GM12878 (cell line): Measurements from ENCODE around the gene TMEM232. TPM values are rescaled to one million over a fixed set of nuclear protein-coding genes. Genes with fewer than 3 reads are reported as not detected.

Experiments used
- ATAC-seq: fragments of 200-7000 bp; cut with Tn5 transposase; 3 replicates; pipeline ENCODE4 v1.9.1; 2020; ENCODE audit warnings: mild to moderate bottlenecking, moderate library complexity
- BruUV-seq: library from RNA; stranded (reverse); fragments of 400-500 nt; replicated peaks from 2 replicates; lab custom pipeline; 2021; lab: Mats Ljungman, UMichigan
- CTCF ChIA-PET: fragments of 300-600 bp; sonication (Branson Sonifier 250); formaldehyde crosslinking; extraction: SDS; loops from one replicate; lab custom pipeline; 2021; ENCODE audit warnings: inconsistent platforms; lab: Yijun Ruan, JAX
- POLR2A ChIA-PET: fragments of 350-600 bp; formaldehyde crosslinking; extraction: SDS; loops from one replicate; lab custom pipeline; 2021; ENCODE audit warnings: inconsistent platforms; lab: Charles Lee
- RAD21 ChIA-PET: fragments of 300-600 bp; sonication (Branson Sonifier 250); formaldehyde crosslinking; loops from one replicate; lab custom pipeline; 2023; ENCODE audit warnings: antibody characterized with exemption; ENCODE audit not compliant: unreplicated experiment; lab: Charles Lee
- SMC1A ChIA-PET: fragments of 300-600 bp; sonication (Branson Sonifier 250); formaldehyde crosslinking; loops from one replicate; lab custom pipeline; 2023; ENCODE audit not compliant: unreplicated experiment, uncharacterized antibody; lab: Charles Lee
- DNase-seq: peaks from one replicate; pipeline ENCODE4 v3.0.0-alpha.2; 2011; ENCODE audit warnings: low read depth, low spot score
- FAIRE-seq: peaks from 3 replicates; lab custom pipeline; 2011; peaks lifted over from hg19 to GRCh38; lab: Jason Lieb, UNC
- H2AFZ ChIP-seq: 2 replicates; pipeline ENCODE4 v1.6.0; 2011; ENCODE audit warnings: low read depth, low read length, control low read depth; ENCODE audit not compliant: control insufficient read depth
- H3K27ac ChIP-seq: 2 replicates; pipeline ENCODE4 v1.5.1; 2011; ENCODE audit warnings: control low read depth; ENCODE audit not compliant: control insufficient read depth, insufficient read depth
- H3K27me3 ChIP-seq, 2 experiments: replicated peaks in 1 of 2; 2 replicates each; pipeline versions ENCODE4 v1.6.0 to v1.6.1; 2011; ENCODE audit warnings: low read length in 1 of 2; ENCODE audit not compliant: control insufficient read depth in 2 of 2, insufficient read depth in 2 of 2
- H3K36me3 ChIP-seq, 2 experiments: 2 replicates each; pipeline ENCODE4 v1.5.1; 2011; ENCODE audit warnings: low read length in 1 of 2; ENCODE audit not compliant: control insufficient read depth in 2 of 2, insufficient read depth in 2 of 2
- H3K4me1 ChIP-seq: 2 replicates; pipeline ENCODE4 v1.6.1; 2011; ENCODE audit warnings: mild to moderate bottlenecking, low read length, moderate library complexity, mixed read lengths; ENCODE audit not compliant: control insufficient read depth, insufficient read depth
- H3K4me2 ChIP-seq: 2 replicates; pipeline ENCODE4 v1.6.0; 2011; ENCODE audit warnings: control low read depth; ENCODE audit not compliant: control insufficient read depth, insufficient read depth
- H3K4me3 ChIP-seq: fragments of 200-600 bp; sonication (generic); 2 replicates; pipeline ENCODE4 v1.5.1; 2016
- H3K79me2 ChIP-seq: 2 replicates; pipeline ENCODE4 v1.6.0; 2011; ENCODE audit warnings: low read length; ENCODE audit not compliant: control insufficient read depth, insufficient read depth
- H3K9ac ChIP-seq: 2 replicates; pipeline ENCODE4 v1.8.0; 2011; ENCODE audit warnings: low read length, control low read depth, mixed read lengths; ENCODE audit not compliant: control insufficient read depth, insufficient read depth
- H3K9me3 ChIP-seq: replicated peaks from 3 replicates; pipeline ENCODE4 v1.5.1; 2011; ENCODE audit warnings: mild to moderate bottlenecking, low read length; ENCODE audit not compliant: control insufficient read depth, insufficient read depth
- H4K20me1 ChIP-seq: 2 replicates; pipeline ENCODE4 v1.6.0; 2011; ENCODE audit not compliant: control insufficient read depth, insufficient read depth
- BCL11A ChIP-seq: IDR thresholded peaks from 2 replicates; pipeline ENCODE4 v1.6.1; 2011; ENCODE audit warnings: low read depth, low read length
- CREB1 ChIP-seq: IDR thresholded peaks from 2 replicates; pipeline ENCODE4 v1.6.1; 2012; ENCODE audit warnings: low read depth, mild to moderate bottlenecking, inconsistent platforms
- ELK1 ChIP-seq: IDR thresholded peaks from 2 replicates; pipeline ENCODE4 v1.6.1; 2012; ENCODE audit warnings: low read depth, low read length, improper control_type of control experiment
- IRF4 ChIP-seq: IDR thresholded peaks from 2 replicates; pipeline ENCODE4 v1.6.1; 2011; ENCODE audit warnings: low read depth, low read length
- MEF2B ChIP-seq: fragments of 450-650 bp; IDR thresholded peaks from 2 replicates; pipeline ENCODE4 v1.6.1; 2018; ENCODE audit warnings: mild to moderate bottlenecking, moderate library complexity; ENCODE audit not compliant: partially characterized antibody, poor library complexity, severe bottlenecking
- PBX3 ChIP-seq: IDR thresholded peaks from 2 replicates; pipeline ENCODE4 v1.6.1; 2011; ENCODE audit warnings: mild to moderate bottlenecking, low read depth, low read length, moderate library complexity; ENCODE audit not compliant: insufficient replicate concordance
- SKIL ChIP-seq: fragments of 450-650 bp; IDR thresholded peaks from 2 replicates; pipeline ENCODE4 v1.6.1; 2017; ENCODE audit warnings: mild to moderate bottlenecking, low read depth, inconsistent platforms; ENCODE audit not compliant: poor library complexity, severe bottlenecking
- TCF7 ChIP-seq: IDR thresholded peaks from 2 replicates; pipeline ENCODE4 v1.6.1; 2014; ENCODE audit warnings: antibody characterized with exemption, borderline replicate concordance
- ZBED1 ChIP-seq: IDR thresholded peaks from 2 replicates; pipeline ENCODE4 v1.6.1; 2016; ENCODE audit warnings: borderline replicate concordance
- WGBS: methylation state at CpG from one replicate; pipeline ENCODE4 v1.1.6; 2016; ENCODE audit warnings: low lambda C conversion rate; ENCODE audit not compliant: insufficient replicate concordance, insufficient coverage; ENCODE audit errors: missing lambda C conversion rate; 5-methylcytosine and 5-hydroxymethylcytosine counted together
- in situ Hi-C: fragments of 300-500 bp; cut with MboI; formaldehyde crosslinking; loops from 9 replicates; pipeline ENCODE4 v1.14.3; 2018; ENCODE audit warnings: mixed read lengths
- intact Hi-C: fragments of 100-400 bp; cut with micrococcal nuclease; formaldehyde crosslinking; loops from one replicate; pipeline ENCODE4 v1.14.2; 2022; ENCODE audit not compliant: unreplicated experiment
- polyA plus RNA-seq, 11 experiments: library from polyadenylated mRNA; depleted of rRNA in 4 of 11; unstranded in 6 of 11; stranded (reverse) in 5 of 11; fragments of >200 nt; fragmentation: Nextera tagmentation in 4 of 11; fragmentation: Illumina TruSeq in 1 of 11; extraction: Ambion mirVana in 4 of 11; extraction: Trizol in 1 of 11; gene quantifications; 1 replicate in 1 of 11; 2 replicates in 10 of 11; pipeline versions ENCODE4 v1.2.1 to v1.2.3, GENCODE V29; 2011 to 2016; ENCODE audit warnings: inconsistent platforms in 2 of 11, missing spikeins in 2 of 11, low read depth in 1 of 11
- total RNA-seq, 4 experiments: library from RNA; depleted of rRNA in 3 of 4; stranded (reverse); fragments of >200 nt in 3 of 4; fragmentation: Illumina TruSeq in 1 of 4; extraction: Trizol in 1 of 4; gene quantifications; 2 replicates each; pipeline versions ENCODE4 v1.2.1 to v1.2.3, GENCODE V29; 2013 to 2021
- TF ChIP-seq, protein P1 (sequence below): fragments of 450-650 bp; IDR thresholded peaks from 2 replicates; pipeline ENCODE4 v1.6.1; 2018; ENCODE audit warnings: borderline replicate concordance, mild to moderate bottlenecking; ENCODE audit not compliant: partially characterized antibody
- TF ChIP-seq, protein P2 (sequence below): fragments of 450-650 bp; IDR thresholded peaks from 2 replicates; pipeline ENCODE4 v1.6.1; 2014; ENCODE audit warnings: mild to moderate bottlenecking
- TF ChIP-seq, protein P3 (sequence below): fragments of 450-650 bp; conservative IDR thresholded peaks from 2 replicates; pipeline ENCODE4 v1.6.1; 2017; ENCODE audit warnings: mild to moderate bottlenecking, moderate library complexity

TMEM232 gene
- total and polyA plus RNA-seq, 10 of the 15 experiments (the other 5 are each of a cell fraction or from before 2014, with no cell fraction given): 0.29 to 1.3 (median 0.91) TPM

- no peak for TF ChIP-seq TCF7
Observed at GRCh38 chr5:110492446-110492845, 234.0 kb downstream of the TMEM232 start (continued).

DNA sequence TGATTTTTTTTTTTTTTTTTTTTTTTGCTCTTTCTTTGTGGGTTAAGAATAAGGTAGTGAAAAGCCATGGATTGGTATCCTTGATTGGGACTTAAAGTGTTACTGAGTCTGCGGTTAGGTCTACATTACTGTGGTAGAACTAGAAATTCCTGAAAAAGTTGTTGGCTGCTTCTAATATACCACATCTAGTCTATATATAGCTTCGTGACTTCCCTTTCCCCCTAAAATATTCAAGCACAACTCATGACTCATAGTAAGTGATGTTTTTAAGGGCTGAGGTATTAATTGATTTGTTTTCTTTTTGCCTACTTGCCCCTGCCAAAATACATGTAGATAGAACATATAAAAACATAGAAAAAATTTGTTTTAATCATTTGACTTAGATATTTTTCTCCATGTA, 247.6 kb downstream of the TMEM232 start:
- intact Hi-C loops (no loop called here), in situ Hi-C loops (no loop called here)
- ChIA-PET CTCF (no interaction called here), SMC1A (no interaction called here), RAD21 (no interaction called here), POLR2A (no interaction called here)
- no peaks in the 10 kb centered on the region for H4K20me1 ChIP-seq
- no peak overlapping the region for H3K27ac ChIP-seq
- 0% methylated on average over 2 of the region's 2 CpGs for WGBS
- no peak overlapping the region for H2AFZ ChIP-seq
- H3K4me3 ChIP-seq: no peak overlapping the region
- H3K4me1 ChIP-seq: no peaks in the 10 kb centered on the region
- ATAC-seq: no peak
- no peaks in the 10 kb centered on the region for H3K9me3 ChIP-seq
- no TSS peak for BruUV-seq
- no peaks in the 10 kb centered on the region for H3K79me2 ChIP-seq
- no peaks in the 10 kb centered on the region for H3K36me3 ChIP-seq
- no peak overlapping the region for H3K4me2 ChIP-seq
- no peak overlapping the region for H3K9ac ChIP-seq
- no peaks in the 10 kb centered on the region for H3K27me3 ChIP-seq
- FAIRE-seq: peak; percentile 7
- DNase-seq: no peak
- TF ChIP-seq BCL11A (no peak), MEF2B (no peak), TCF7 (no peak), CREB1 (no peak), SKIL (no peak), PBX3 (no peak), ZBED1 (no peak), IRF4 (no peak), ELK1 (no peak)
- TF ChIP-seq, protein P1, sequence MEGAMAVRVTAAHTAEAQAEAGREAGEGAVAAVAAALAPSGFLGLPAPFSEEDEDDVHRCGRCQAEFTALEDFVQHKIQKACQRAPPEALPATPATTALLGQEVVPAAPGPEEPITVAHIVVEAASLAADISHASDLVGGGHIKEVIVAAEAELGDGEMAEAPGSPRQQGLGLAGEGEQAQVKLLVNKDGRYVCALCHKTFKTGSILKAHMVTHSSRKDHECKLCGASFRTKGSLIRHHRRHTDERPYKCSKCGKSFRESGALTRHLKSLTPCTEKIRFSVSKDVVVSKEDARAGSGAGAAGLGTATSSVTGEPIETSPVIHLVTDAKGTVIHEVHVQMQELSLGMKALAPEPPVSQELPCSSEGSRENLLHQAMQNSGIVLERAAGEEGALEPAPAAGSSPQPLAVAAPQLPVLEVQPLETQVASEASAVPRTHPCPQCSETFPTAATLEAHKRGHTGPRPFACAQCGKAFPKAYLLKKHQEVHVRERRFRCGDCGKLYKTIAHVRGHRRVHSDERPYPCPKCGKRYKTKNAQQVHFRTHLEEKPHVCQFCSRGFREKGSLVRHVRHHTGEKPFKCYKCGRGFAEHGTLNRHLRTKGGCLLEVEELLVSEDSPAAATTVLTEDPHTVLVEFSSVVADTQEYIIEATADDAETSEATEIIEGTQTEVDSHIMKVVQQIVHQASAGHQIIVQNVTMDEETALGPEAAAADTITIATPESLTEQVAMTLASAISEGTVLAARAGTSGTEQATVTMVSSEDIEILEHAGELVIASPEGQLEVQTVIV: no peak
- TF ChIP-seq, protein P2, sequence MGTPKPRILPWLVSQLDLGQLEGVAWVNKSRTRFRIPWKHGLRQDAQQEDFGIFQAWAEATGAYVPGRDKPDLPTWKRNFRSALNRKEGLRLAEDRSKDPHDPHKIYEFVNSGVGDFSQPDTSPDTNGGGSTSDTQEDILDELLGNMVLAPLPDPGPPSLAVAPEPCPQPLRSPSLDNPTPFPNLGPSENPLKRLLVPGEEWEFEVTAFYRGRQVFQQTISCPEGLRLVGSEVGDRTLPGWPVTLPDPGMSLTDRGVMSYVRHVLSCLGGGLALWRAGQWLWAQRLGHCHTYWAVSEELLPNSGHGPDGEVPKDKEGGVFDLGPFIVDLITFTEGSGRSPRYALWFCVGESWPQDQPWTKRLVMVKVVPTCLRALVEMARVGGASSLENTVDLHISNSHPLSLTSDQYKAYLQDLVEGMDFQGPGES: no peak
- TF ChIP-seq, protein P3, sequence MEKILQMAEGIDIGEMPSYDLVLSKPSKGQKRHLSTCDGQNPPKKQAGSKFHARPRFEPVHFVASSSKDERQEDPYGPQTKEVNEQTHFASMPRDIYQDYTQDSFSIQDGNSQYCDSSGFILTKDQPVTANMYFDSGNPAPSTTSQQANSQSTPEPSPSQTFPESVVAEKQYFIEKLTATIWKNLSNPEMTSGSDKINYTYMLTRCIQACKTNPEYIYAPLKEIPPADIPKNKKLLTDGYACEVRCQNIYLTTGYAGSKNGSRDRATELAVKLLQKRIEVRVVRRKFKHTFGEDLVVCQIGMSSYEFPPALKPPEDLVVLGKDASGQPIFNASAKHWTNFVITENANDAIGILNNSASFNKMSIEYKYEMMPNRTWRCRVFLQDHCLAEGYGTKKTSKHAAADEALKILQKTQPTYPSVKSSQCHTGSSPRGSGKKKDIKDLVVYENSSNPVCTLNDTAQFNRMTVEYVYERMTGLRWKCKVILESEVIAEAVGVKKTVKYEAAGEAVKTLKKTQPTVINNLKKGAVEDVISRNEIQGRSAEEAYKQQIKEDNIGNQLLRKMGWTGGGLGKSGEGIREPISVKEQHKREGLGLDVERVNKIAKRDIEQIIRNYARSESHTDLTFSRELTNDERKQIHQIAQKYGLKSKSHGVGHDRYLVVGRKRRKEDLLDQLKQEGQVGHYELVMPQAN: no peak
